GM12873 (cell line): ENCODE measurements around the gene CDC34.
A peak's percentile ranks its signal among the peaks of the same experiment; 100 is the strongest.

Experiments used
- CTCF ChIP-seq: IDR thresholded peaks from 2 replicates; pipeline ENCODE4 v1.5.1; 2012; ENCODE audit warnings: low read depth, mild to moderate bottlenecking, moderate library complexity, low read length, control low read depth; ENCODE audit not compliant: insufficient read depth; ENCODE audit errors: missing control alignments

Gene CDC34

GRCh38 chr19:510606-511100, 20.9 kb upstream of the CDC34 start:
- TF ChIP-seq CTCF, result peak; percentile 100

DNA sequence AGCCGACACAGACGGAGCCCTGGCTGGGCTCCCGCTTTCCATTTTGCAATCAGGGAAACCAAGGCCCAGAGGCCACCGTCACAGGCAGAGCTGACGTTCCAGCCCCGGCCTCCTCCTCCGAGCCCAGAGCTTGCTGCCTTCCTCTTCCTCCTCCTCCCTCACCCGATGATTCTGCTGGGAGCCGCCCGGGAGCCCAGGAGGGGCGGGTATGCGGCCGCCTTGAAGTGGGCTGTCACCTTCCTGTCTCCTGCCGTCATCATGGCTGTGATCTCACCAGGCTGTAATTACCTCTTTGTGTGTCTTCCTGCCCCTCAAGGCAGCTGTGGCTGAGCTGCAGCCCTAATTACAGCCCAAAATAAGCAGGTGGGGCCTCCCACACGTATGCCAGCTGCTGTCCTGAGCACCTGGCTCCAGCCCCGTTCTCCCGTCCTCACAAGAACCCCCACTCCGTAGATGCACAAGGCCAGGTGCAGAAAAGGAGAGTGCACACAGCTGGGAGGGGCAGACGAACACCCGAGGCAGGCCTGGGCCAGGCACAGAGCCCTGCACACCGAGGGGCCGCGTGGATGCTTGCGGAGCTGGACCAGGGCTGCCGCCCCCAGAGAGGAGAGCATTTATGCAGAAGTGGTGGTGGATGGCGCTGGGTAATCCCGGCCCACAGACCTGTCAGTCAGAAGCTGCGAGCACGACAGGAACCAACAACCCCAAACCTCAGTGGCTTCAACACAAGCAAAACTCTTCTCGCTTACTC, 20.3 kb upstream of the CDC34 start:
- TF ChIP-seq CTCF, result no peak

DNA sequence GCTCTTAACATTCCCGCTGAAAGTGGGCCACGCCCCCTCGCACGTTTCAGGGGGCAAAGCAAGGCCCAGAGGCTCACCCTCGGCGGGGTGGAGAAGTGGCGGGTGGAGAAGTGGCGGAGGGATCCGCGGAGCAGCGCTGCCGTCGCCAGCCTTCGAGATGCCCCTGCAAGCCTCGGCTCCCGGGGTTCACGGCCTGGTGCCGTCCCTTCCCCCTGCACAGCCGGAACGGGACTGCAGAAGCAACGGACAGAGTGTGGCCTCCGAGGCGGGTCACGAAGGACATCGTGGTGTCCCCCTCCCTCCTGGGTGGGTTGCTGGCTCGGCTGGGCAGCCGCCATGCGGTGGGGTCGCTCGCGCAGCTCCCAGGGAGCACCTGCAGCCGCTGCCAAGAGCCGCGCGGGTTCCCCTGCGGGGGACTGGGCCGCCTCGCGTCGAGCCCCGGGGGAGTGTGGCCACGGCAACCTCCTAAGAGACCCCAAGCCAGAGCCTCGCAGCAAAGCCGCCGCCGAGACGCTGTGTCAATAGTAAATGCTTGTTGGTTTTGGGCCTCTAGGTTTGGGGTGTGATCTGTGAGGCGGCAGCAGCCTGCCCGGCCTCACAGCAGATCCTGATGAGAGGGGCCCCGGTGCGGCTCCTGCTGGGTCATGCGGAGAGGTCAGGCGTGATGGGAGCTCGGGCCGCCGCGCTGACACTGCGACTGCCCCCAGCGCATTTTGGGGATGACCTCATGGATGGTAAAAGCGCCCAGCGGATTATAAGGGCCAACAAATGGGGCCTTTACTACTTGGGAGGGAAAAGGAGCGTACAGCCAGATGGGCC, 18.8 kb upstream of the CDC34 start:
- TF ChIP-seq CTCF, result no peak

DNA sequence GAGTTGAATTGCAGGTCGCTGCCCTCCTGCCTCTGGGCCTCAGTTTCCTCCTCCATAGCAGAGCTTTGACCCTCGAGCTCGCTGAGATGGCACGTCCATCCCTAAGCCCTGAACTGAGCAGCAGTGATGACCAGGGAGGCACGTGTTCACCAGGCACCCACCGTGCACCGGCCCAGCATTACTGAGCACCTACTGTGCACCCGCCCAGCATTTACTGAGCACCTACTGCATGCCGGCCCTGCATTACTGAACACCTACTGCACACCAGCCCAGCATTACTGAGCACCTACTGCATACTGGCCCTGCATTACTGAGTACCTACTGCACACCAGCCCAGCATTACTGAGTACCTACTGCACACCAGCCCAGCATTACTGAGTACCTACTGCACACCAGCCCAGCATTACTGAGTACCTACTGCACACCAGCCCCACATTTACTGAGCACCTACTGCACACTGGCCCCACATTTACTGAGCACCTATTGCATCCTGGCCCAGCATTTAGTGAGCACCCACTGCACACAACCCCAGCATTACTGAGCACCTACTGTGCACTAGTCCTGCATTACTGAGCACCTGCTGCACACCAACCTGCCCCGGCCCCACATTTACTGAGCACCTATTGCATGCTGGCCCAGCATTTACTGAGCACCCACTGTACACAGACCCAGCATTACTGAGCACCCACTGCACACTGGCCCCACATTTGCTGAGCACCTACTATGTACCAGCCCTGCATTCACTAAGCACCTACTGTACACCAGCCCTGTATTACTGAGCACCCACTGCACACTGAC, 18.0 kb upstream of the CDC34 start:
- no peak for TF ChIP-seq CTCF

- TF ChIP-seq CTCF, result no peak
These were observed 17.3 kb upstream of the CDC34 start for GRCh38 chr19:514166-514663.

GRCh38 chr19:517721-518597, 13.6 kb upstream of the CDC34 start:
- no peak for TF ChIP-seq CTCF
